NCI-H1105 treated with DMSO at 0.1 percent for 48 hours (cell line): ENCODE results near the gene OAT.
"Not testable (repeated sequence)": the region's sequence is repeated elsewhere in the genome, so short reads cannot be mapped to it uniquely, and the experiment has no call there.

Source experiments
- DNase-seq: peaks from one replicate; lab custom pipeline; 2025; lab: John Stamatoyannopoulos, UW

The OAT gene

GRCh38 chr10:124447751-124448466 is 29.2 kb upstream of the OAT start:
- DNase-seq: no peak

GRCh38 chr10:124446830-124447750 is 28.4 kb upstream of the OAT start:
- DNase-seq: no peak

- not testable (repeated sequence) for DNase-seq
These were observed 23.0 kb upstream of the OAT start for GRCh38 chr10:124441694-124442093.

GRCh38 chr10:124436191-124436638 is 17.5 kb upstream of the OAT start:
- no peak for DNase-seq

GRCh38 chr10:124435683-124436082 is 17.0 kb upstream of the OAT start:
- not testable (repeated sequence) for DNase-seq

- DNase-seq: no peak
These were observed 14.7 kb upstream of the OAT start for GRCh38 chr10:124433461-124433860.

- no peak for DNase-seq
These were observed 11.4 kb upstream of the OAT start for GRCh38 chr10:124430077-124430476.

- DNase-seq: no peak
These were observed 10.9 kb upstream of the OAT start for GRCh38 chr10:124429576-124429975.

GRCh38 chr10:124428207-124428777 is 9.6 kb upstream of the OAT start:
- DNase-seq: no peak

- DNase-seq: no peak
These were observed 6.7 kb upstream of the OAT start for GRCh38 chr10:124425227-124425962.

GRCh38 chr10:124423813-124424212 is 5.1 kb upstream of the OAT start:
- DNase-seq: no peak

- DNase-seq: no peak
These were observed 4.0 kb upstream of the OAT start for GRCh38 chr10:124422742-124423141.

- no peak for DNase-seq
These were observed 1.5 kb upstream of the OAT start for GRCh38 chr10:124420254-124420653.

- DNase-seq: no peak
These were observed 912 bp upstream of the OAT start for GRCh38 chr10:124419635-124420034.

GRCh38 chr10:124417895-124418725 is 613 bp downstream of the OAT start:
- no peak for DNase-seq

GRCh38 chr10:124416733-124417132 is 2.0 kb downstream of the OAT start:
- DNase-seq: no peak

GRCh38 chr10:124415210-124415609 is 3.5 kb downstream of the OAT start:
- DNase-seq: no peak

GRCh38 chr10:124414076-124414475 is 4.6 kb downstream of the OAT start:
- DNase-seq: no peak

GRCh38 chr10:124409696-124410095 is 9.0 kb downstream of the OAT start:
- DNase-seq: no peak

GRCh38 chr10:124408357-124408756 is 10.4 kb downstream of the OAT start:
- no peak for DNase-seq

GRCh38 chr10:124407456-124407855 is 11.3 kb downstream of the OAT start:
- no peak for DNase-seq
